GM21515 (cell line): ENCODE data around the gene OR6B1.
"Not testable (repeated sequence)": the region's sequence is repeated elsewhere in the genome, so short reads cannot be mapped to it uniquely, and the experiment has no call there.

Experiments used
- ATAC-seq: cut with Tn5 transposase; IDR thresholded peaks from one replicate; pipeline ENCODE4 v1.9.1; 2021; ENCODE audit not compliant: unreplicated experiment

OR6B1 gene

DNA sequence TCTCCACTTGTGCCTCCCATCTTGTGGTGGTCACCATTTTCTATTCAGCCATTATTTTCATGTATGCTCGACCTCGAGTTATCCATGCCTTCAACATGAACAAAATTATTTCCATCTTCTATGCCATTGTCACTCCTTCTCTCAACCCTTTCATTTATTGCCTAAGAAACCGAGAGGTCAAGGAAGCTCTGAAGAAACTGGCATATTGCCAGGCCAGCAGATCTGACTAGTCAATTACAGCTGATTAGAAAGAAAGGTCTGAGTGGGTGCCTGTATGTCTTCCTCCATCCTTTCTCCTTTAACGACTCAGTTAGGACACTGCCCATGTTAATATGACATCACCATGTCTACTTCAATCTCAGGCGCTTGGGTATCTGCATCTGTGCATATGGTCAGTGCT, 4.6 kb downstream of the OR6B1 start:
- ATAC-seq = no peak

DNA sequence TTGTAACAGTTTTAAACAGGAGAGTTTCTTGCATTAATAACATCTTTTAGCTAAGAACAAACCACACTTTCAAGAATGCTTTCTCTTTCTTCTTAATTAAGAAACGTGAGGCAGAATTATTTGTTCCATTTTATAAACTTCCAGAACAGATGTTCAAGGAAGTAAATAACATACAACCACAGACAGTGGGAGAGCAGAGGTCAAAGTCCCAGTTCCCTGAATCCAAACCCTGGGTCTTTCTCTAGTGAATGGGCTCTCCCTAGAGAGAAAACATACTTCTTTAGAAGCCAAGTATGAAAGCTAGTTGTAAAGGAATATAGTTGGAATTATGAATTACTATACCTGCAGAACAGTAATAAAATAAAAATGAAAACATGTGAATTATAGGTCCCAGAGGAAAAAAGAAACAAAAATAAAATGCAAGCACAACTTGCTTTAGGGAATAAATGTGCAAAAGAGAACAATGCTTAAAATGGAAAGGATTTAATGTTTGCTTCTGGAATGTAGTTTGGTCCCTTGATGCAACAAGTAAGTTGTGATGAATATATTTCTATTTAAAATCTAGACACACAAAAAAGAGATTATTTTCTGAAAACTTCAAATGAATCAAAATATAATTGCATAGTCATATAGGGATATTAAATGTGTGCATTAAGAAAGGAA, 6.0 kb downstream of the OR6B1 start:
- no peak for ATAC-seq

DNA sequence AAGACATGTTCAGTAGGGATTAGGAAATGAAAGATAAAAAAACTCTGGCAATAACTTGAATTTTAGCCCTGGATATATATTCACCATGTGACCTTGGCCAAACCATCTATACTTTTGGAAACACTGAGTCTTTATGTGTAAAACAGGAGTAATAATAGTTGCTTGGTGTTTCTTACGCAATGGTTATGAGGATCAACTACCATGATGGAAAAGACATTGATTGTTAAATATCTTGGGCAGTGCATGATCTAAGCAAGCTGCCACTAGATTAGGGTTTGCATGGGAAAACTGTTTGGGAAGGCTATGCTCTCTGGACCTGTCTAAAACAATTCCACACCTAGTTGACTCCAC, 6.5 kb downstream of the OR6B1 start:
- no peak for ATAC-seq

DNA sequence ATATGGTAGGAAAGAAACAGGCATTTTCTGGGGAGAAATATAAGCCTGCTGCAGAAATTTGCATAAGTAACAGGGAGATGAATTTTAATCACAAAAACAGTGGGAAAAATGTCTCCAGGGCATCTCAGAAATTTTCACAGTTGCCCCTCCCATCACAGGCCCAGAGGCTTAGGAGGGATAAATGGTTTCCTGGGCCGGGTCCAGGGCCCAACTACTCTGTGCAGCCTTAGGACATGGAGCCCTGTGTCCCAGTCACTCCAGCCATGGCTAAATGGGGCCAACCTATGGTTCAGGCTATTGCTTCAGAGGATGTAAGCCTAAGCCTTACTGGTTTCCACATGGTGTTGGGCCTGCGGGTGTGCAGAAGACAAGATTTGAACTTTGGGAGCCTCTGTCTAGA, 9.2 kb downstream of the OR6B1 start:
- ATAC-seq = no peak

GRCh38 chr7:144010061-144010460, 9.9 kb downstream of the OR6B1 start:
- not testable (repeated sequence) for ATAC-seq

- not testable (repeated sequence) for ATAC-seq
Measured at GRCh38 chr7:144010821-144011220, 10.7 kb downstream of the OR6B1 start.

GRCh38 chr7:144011458-144012230, 11.5 kb downstream of the OR6B1 start:
- ATAC-seq = no peak

DNA sequence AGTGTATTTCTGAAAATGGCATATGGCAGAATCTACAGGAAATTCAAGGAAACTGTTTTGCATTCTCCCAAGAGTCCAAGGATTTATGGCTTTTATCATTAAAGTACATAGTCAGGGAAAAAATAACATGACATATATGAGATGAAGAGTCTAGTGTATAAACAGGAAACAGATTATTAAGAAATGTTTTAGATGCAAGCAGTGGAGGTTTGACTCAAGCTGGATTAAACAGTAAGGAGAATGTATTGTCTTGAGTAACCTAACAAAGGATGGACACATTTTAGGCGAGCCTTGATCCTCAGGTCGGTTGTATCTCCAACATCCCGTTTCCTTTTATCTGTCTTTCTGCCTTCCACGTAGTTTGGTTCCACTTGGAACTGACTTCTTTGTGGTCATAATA, 17.9 kb downstream of the OR6B1 start:
- no peak for ATAC-seq

DNA sequence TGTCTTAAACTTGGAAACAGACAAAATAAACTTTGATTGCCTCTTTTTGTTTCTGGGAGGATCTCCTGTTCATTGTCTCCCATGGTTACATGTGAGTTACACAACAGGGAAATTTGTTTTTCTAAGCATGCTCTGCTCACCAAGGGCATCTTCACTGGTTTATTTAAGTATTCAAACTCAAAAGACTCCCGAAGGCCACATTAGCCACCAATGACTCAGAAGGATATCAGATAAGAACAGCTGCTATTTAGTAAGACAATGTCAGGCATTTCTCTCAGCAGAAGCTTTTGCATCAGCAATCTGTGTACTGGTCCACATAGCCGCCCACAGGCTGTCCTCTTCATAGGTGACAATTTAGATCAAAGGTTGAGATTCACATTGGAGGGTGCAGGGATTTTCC, 19.3 kb downstream of the OR6B1 start:
- no peak for ATAC-seq

DNA sequence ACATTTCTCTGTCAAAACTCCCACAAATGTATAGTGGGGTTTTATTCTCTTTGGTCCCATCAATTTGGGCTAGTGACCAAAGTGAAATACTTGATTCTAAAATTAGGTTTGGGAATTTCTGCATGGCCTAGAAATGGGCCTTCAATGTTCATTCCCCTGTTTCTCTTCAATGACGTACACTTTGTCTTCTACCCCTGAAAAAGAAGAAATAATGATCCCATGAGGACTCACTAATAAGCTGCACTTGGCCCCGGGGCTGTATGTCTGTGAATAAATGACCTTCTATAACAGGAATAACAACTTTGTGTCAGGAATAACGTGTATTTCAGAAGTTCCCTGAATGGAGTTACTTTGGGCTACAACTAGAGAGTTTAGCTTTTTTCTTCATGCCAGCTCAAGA, 20.2 kb downstream of the OR6B1 start:
- ATAC-seq = no peak

DNA sequence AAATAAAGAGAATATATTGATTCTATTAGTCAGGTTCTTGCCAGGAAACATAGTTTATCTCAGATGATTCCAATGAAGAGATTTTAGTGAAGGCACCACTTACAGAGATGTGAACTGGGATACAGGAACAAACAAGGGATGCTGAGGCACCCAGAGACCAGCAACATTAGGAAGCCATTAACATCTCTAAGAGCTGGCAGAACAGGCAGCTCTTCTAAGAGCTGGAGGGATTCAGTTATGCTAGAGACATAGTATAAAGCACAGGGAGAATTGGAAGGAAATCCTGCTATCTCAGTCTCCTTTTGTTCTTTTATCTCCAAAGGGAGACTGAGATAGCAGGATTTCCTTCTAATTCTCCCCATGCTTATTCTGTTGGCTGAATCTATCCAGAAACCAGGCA, 22.0 kb downstream of the OR6B1 start:
- ATAC-seq = no peak

- no peak for ATAC-seq
Measured at GRCh38 chr7:144023171-144023827, 23.2 kb downstream of the OR6B1 start.

GRCh38 chr7:144024213-144024612, 24.1 kb downstream of the OR6B1 start:
- ATAC-seq = no peak

GRCh38 chr7:144026203-144026883, 26.2 kb downstream of the OR6B1 start:
- no peak for ATAC-seq

DNA sequence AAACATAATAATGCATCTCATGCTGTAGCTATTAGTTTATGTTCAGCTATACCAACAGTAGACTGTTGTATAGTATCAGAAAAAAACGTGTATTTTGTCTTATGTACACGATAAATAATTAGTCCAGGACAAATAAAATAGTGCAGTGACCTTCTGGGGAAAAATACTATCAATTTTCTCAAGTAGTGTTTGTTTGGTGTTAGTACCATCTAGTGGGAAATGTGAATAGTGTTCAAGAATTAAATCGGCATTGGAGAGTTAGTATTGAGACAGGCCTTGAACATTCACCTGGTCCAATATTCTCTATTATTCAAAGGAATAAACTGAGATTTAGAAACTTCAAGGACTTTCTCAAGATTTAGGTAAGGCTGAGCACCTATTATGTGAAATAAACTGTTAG, 26.9 kb downstream of the OR6B1 start:
- ATAC-seq = no peak

DNA sequence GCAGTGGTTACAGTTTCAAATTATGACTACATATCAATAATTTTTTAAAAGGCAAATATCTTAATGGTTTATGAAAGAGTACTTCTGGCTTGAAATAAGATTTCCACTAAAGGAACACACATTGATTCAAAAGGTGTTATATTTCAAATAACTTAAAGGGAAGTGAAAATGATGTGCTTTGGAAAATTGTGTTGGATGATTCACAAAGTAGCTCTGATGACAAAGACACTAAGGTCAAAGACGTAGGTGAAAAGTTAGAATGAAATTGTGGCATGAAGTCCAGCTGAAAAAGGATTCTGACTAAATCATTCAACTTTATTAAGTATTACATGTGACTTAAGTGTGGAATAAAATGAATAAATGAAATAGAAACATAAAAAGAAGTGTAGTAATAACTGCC, 27.9 kb downstream of the OR6B1 start:
- no peak for ATAC-seq

DNA sequence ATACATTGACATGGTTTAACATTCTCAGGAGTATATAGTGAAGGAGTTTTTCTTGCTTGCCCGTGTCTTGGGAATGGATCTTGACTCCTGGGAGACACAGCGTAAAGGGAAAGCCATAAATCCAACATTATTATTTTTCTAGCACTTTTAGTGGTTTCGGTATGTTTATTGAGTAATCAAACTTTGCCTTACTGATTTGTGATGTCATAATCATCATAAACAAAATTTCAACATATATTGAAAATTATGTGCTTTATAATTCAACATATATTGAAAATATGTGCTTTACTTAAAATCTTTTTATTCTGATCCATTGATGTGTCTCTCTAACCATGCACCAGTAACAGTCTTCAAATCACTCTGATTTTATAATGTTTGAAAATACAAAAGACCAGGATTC, 28.4 kb downstream of the OR6B1 start:
- no peak for ATAC-seq

DNA sequence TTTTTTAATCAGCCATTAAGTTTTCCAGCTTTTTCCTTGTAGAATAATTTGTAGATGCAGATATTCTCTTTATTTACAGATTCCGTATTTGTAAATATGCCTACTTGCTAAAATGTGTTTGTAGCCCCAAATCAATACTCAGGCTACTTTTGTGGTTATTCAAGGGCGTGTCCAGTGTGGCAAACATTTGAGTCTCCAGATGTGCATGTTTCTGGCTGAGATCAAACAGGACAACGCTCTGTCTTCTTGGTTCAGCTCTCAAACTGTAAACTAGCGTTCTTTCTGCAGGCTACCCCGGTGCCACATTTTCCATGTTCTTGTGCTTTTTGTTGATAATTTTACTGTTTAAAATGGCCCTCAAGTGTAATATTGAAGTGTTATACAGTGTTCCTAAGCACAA, 32.4 kb downstream of the OR6B1 start:
- ATAC-seq = no peak

GRCh38 chr7:144032985-144033709, 33.0 kb downstream of the OR6B1 start:
- no peak for ATAC-seq

DNA sequence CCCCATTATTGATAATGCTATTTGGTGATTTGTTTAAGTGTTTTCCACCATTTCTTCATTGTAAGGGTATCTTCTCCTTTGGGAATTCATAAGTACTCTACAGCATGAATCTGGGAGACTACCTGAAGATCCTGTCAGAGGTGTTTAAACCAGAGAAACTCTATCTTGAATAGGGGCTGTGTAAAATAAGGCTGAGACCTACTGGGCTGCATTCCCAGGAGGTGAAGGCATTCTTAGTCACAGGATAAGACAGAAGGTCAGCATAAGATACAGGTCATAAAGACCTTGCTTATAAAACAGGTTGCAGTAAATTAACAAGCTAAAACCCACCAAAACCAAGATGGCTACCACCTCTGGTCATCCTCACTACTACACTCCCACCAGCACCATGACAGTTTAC, 35.3 kb downstream of the OR6B1 start:
- ATAC-seq = no peak

DNA sequence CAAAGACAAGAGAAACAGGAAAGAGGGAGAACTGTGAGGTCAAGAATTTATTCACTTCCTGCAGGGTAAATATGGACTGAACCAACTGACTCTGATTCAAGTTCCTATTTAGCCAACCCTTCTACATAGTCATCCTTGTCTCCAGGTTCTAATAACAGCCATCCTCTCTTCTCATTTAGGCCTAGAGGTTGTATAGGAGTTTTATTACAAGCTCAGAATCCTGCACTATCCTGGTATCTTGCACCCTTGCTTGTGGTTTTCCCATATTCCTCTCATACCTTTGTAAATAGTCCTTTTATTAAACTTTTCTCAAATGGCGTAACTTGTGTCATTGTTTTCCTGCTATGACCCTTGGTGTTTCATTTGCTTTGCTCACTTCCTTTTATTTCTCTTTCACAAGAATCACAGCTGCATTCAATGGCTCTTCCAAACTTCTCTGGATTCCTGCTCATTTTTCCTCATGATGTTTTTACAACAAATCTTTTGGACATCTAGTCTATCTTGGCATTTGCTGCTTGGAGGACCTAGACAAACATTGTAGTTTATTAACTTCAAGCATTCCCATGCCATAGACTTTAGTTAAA, 36.3 kb downstream of the OR6B1 start:
- ATAC-seq = no peak
